ENCODE results near the gene ZBTB4. TPM values are rescaled to one million over a fixed set of nuclear protein-coding genes. Genes with fewer than 3 reads are reported as not detected.
A peak's percentile ranks its signal among the peaks of the same experiment; 100 is the strongest.

Gene ZBTB4
- total RNA-seq, 1 experiment from 2014 or later = 26.3 TPM

- no peak for TF ChIP-seq CTCF (IDR thresholded peaks at IDR 0.05; ENCODE audit: unreplicated experiment)
- Mint-ChIP-seq H3K9me3 (ENCODE audit: unreplicated experiment) (no peaks in the 10 kb centered on the region), H3K4me3 (ENCODE audit: unreplicated experiment) (peak overlapping the region; percentile 36), H3K4me1 (ENCODE audit: insufficient read depth, unreplicated experiment) (peaks cover 12% of the 10 kb centered on the region), H3K36me3 (ENCODE audit: insufficient read depth, unreplicated experiment) (no peaks in the 10 kb centered on the region), H3K27ac (ENCODE audit: low read depth, unreplicated experiment) (no peak overlapping the region), H3K27me3 (ENCODE audit: insufficient read depth, unreplicated experiment) (no peaks in the 10 kb centered on the region)
- no TSS peak for BruUV-seq (replicated peaks)
- intact Hi-C loops (cut with micrococcal nuclease) = loop anchor here (1.0 to 10.0 kb wide), 4 partner anchors 13 to 391 kb away; partner anchors contain the start of genes SENP3, TP53 and WRAP53
- POLR2A ChIA-PET = interaction anchor here (3.3 to 8.9 kb wide), 4 partner anchors 14 to 47 kb away, joined by 13 to 115 read pairs (median 57); partner anchors contain the start of genes POLR2A and ZBTB4
- no peak for DNase-seq (ENCODE audit: unreplicated experiment)
- CTCF ChIA-PET = interaction anchor here (0.7 to 3.8 kb wide), 7 partner anchors 16 to 151 kb away, joined by 3 to 57 read pairs (median 12); partner anchors contain the start of genes KCTD11, SENP3, TMEM256 and TMEM95
These were observed 41.3 kb downstream of the ZBTB4 start for GRCh38 chr17:7437950-7438614.

- Mint-ChIP-seq H3K27me3 (ENCODE audit: insufficient read depth, unreplicated experiment) (no peaks in the 10 kb centered on the region), H3K4me3 (ENCODE audit: unreplicated experiment) (peak overlapping the region; percentile 81), H3K4me1 (ENCODE audit: insufficient read depth, unreplicated experiment) (peaks cover 12% of the 10 kb centered on the region), H3K36me3 (ENCODE audit: insufficient read depth, unreplicated experiment) (no peaks in the 10 kb centered on the region), H3K9me3 (ENCODE audit: unreplicated experiment) (no peaks in the 10 kb centered on the region), H3K27ac (ENCODE audit: low read depth, unreplicated experiment) (peak overlapping the region; percentile 92)
- DNase-seq (ENCODE audit: unreplicated experiment) = no peak
- BruUV-seq (replicated peaks) = no TSS peak
- intact Hi-C loops (cut with micrococcal nuclease) = loop anchor here (1.0 to 10.0 kb wide), 4 partner anchors 13 to 390 kb away; partner anchors contain the start of genes SENP3, TP53 and WRAP53
- TF ChIP-seq CTCF (IDR thresholded peaks at IDR 0.05; ENCODE audit: unreplicated experiment) = no peak
- CTCF ChIA-PET = interaction anchor here (0.6 to 3.8 kb wide), 31 partner anchors 8 to 653 kb away, joined by 3 to 57 read pairs (median 5); partner anchors contain the start of genes KCTD11, POLR2A, SENP3 and SPEM2
- POLR2A ChIA-PET = interaction anchor here (0.6 to 8.9 kb wide), 16 partner anchors 15 to 749 kb away, joined by 3 to 115 read pairs (median 16); partner anchors contain the start of genes KCTD11, NEURL4, POLR2A and SENP3
These were observed 42.0 kb downstream of the ZBTB4 start for GRCh38 chr17:7437369-7437863.

GRCh38 chr17:7436556-7437368 lies 42.7 kb downstream of the ZBTB4 start:
- H3K27me3 Mint-ChIP-seq (ENCODE audit: insufficient read depth, unreplicated experiment) = no peaks in the 10 kb centered on the region
- no peaks in the 10 kb centered on the region for H3K36me3 Mint-ChIP-seq (ENCODE audit: insufficient read depth, unreplicated experiment)
- peak overlapping the region; percentile 92 for H3K27ac Mint-ChIP-seq (ENCODE audit: low read depth, unreplicated experiment)
- intact Hi-C loops (cut with micrococcal nuclease) = loop anchor here (1.0 to 10.0 kb wide), 4 partner anchors 14 to 389 kb away; partner anchors contain the start of genes SENP3, TP53 and WRAP53
- TF ChIP-seq CTCF (IDR thresholded peaks at IDR 0.05; ENCODE audit: unreplicated experiment) = peak; percentile 83
- peak overlapping the region; percentile 81 for H3K4me3 Mint-ChIP-seq (ENCODE audit: unreplicated experiment)
- no peaks in the 10 kb centered on the region for H3K9me3 Mint-ChIP-seq (ENCODE audit: unreplicated experiment)
- peaks cover 12% of the 10 kb centered on the region for H3K4me1 Mint-ChIP-seq (ENCODE audit: insufficient read depth, unreplicated experiment)
- peak; percentile 82 for DNase-seq (ENCODE audit: unreplicated experiment)
- BruUV-seq (replicated peaks) = no TSS peak
- POLR2A ChIA-PET = interaction anchor here (0.6 to 8.9 kb wide), 27 partner anchors 7 to 749 kb away, joined by 3 to 115 read pairs (median 6); partner anchors contain the start of genes CTDNEP1, KCTD11, MPDU1 and NAA38
- CTCF ChIA-PET = interaction anchor here (0.6 to 3.8 kb wide), 42 partner anchors 9 to 653 kb away, joined by 3 to 57 read pairs (median 4); partner anchors contain the start of genes KCTD11, PLSCR3, POLR2A and SENP3

Measured in MCF 10A (cell line).